Endodermal cell (in vitro differentiated cells): ENCODE data around the gene STXBP3. TPM values are rescaled to one million over a fixed set of nuclear protein-coding genes. Genes with fewer than 3 reads are reported as not detected.

Source experiments
- DNase-seq: peaks from one replicate; pipeline ENCODE4 v3.0.0-alpha.2; 2017
- H3K27ac ChIP-seq: 2 replicates; pipeline ENCODE4 v1.5.1; 2013; ENCODE audit warnings: mild to moderate bottlenecking, low read depth, low read length, moderate library complexity
- H3K27me3 ChIP-seq: 2 replicates; pipeline ENCODE4 v1.6.1; 2013; ENCODE audit warnings: mild to moderate bottlenecking, low read length, moderate library complexity; ENCODE audit not compliant: insufficient read depth, control insufficient read depth, poor library complexity, severe bottlenecking
- H3K36me3 ChIP-seq: 2 replicates; pipeline ENCODE4 v1.7.0; 2013; ENCODE audit warnings: mild to moderate bottlenecking, low read length, moderate library complexity; ENCODE audit not compliant: control insufficient read depth, insufficient read depth
- H3K4me1 ChIP-seq: one replicate; pipeline ENCODE4 v1.7.0; 2013; ENCODE audit warnings: low read length; ENCODE audit not compliant: control insufficient read depth, insufficient read depth
- H3K4me3 ChIP-seq: 2 replicates; pipeline ENCODE4 v1.5.1; 2013; ENCODE audit warnings: mild to moderate bottlenecking, low read length, moderate library complexity
- H3K9ac ChIP-seq: 2 replicates; pipeline ENCODE4 v1.6.1; 2013; ENCODE audit warnings: mild to moderate bottlenecking, low read length, moderate library complexity; ENCODE audit not compliant: poor library complexity, severe bottlenecking; ENCODE audit errors: extremely low read depth
- H3K9me3 ChIP-seq: 2 replicates; pipeline ENCODE4 v1.6.1; 2013; ENCODE audit warnings: mild to moderate bottlenecking, low read length, moderate library complexity; ENCODE audit not compliant: control insufficient read depth
- H3K27ac Mint-ChIP-seq: 2 replicates; pipeline ENCODE4 v1.8.0; 2020; ENCODE audit warnings: mixed read lengths
- H3K27me3 Mint-ChIP-seq: 2 replicates; pipeline ENCODE4 v1.8.0; 2021; ENCODE audit warnings: mild to moderate bottlenecking, mixed read lengths; ENCODE audit not compliant: insufficient read depth
- H3K36me3 Mint-ChIP-seq: 2 replicates; pipeline ENCODE4 v1.8.0; 2020; ENCODE audit warnings: low read depth, mixed read lengths
- H3K4me1 Mint-ChIP-seq: 2 replicates; pipeline ENCODE4 v1.8.0; 2020; ENCODE audit warnings: mixed read lengths
- H3K4me3 Mint-ChIP-seq: 2 replicates; pipeline ENCODE4 v1.8.0; 2020; ENCODE audit warnings: mild to moderate bottlenecking, moderate library complexity, mixed read lengths
- H3K9me3 Mint-ChIP-seq: 2 replicates; pipeline ENCODE4 v1.8.0; 2020; ENCODE audit warnings: mild to moderate bottlenecking, mixed read lengths
- WGBS, 2 experiments: methylation state at CpG; one replicate each; pipeline versions ENCODE4 v1.1.5 to v1.1.7; 2013; ENCODE audit warnings: missing lambda C conversion rate in 2 of 2, mixed read lengths in 1 of 2; ENCODE audit not compliant: insufficient coverage in 1 of 2, insufficient read length in 1 of 2; 5-methylcytosine and 5-hydroxymethylcytosine counted together
- total RNA-seq, 2 donors: library from RNA; stranded (reverse); fragmentation: NEBNext Ultra II Directional in 1 of 2; extraction: Animal tissue kit (Norgen Biotek cat#: 25700) in 1 of 2; gene quantifications; 2 replicates in 1 of 2; 3 replicates in 1 of 2; pipeline ENCODE4 v1.2.1, GENCODE V29; 2021
- TF ChIP-seq, protein P1 (sequence below): fragments of 200-600 bp; sonication (generic); conservative IDR thresholded peaks from 2 replicates; pipeline ENCODE4 v1.5.0; 2021; ENCODE audit warnings: antibody characterized with exemption, mild to moderate bottlenecking

STXBP3 gene
- total RNA-seq, 2 donors from 2014 or later, result 37.4 to 38.5 TPM

DNA sequence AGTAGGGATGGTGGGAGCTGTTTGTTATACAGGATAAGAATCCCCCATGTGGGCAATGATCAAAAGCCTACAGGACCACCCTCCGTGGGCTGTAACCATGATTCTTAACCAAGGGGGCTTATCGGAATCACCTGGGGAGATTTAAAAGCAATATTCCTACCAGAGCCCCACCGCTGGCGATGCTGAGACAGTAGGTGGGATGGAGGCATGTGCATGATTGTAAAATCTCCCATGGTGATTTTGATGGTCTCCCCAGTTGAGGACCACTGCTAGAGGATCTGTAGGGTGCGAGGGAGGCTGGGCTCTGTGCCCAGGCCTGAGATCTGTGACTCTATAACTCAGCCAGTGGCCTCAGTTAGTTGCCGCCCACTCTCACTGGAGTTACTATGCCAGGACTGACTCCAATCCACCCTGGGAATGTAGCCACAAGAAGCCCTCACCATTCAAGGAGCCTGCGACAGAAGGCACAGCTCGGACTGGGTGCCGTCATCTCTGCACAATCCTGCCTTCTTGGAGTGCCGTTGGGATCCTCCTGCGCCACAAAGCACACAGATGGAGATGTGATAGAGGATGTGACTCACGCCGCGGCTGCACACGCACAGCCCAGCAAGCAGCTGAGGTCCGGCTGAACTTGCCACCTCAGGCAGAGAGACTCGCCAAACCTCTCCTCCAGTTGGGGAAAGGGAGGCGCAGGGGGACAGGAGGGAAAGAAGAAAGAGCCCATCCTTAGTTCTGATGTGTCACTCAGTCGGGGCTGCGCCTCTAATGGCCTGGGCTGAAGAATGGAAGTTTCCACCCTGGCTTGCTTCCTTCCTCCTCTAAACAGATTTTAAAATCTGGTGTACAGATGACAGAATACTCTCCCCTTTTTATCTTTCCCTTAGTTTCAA is 83.9 kb downstream of the STXBP3 start:
- no peak overlapping the region for H3K27ac Mint-ChIP-seq

DNA sequence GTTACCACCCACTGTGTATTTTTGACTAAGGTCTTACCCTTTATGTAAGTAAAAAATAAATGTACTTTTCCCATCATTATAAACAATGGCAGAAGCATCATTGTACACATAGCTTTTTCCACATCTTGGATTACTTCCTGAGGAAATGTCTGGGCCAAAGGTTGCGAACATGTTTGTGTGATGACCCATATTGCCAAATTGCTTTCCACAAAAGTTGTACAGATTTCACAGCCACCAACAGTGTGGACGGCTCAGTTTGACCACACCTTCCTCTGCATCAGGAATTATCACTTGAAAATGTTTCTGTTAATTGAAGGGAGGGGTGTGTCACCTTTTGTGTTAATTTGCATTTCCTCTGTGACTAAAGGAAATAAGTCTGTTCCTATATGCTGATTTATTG is 84.8 kb downstream of the STXBP3 start:
- Mint-ChIP-seq H3K27ac (no peak overlapping the region), H3K4me3 (no peak overlapping the region), H3K9me3 (no peaks in the 10 kb centered on the region), H3K4me1 (peaks cover 14% of the 10 kb centered on the region), H3K27me3 (no peaks in the 10 kb centered on the region), H3K36me3 (no peaks in the 10 kb centered on the region)
- Histone ChIP-seq H3K36me3 (no peaks in the 10 kb centered on the region), H3K4me1 (peaks cover 6% of the 10 kb centered on the region), H3K9ac (no peak overlapping the region), H3K27me3 (no peaks in the 10 kb centered on the region), H3K27ac (no peak overlapping the region), H3K9me3 (no peaks in the 10 kb centered on the region), H3K4me3 (no peak overlapping the region)
- WGBS, 2 experiments, result 95 to 100% methylated on average over 1 to 2 of the region's 2 CpGs
- no peak for DNase-seq
- TF ChIP-seq, protein P1, sequence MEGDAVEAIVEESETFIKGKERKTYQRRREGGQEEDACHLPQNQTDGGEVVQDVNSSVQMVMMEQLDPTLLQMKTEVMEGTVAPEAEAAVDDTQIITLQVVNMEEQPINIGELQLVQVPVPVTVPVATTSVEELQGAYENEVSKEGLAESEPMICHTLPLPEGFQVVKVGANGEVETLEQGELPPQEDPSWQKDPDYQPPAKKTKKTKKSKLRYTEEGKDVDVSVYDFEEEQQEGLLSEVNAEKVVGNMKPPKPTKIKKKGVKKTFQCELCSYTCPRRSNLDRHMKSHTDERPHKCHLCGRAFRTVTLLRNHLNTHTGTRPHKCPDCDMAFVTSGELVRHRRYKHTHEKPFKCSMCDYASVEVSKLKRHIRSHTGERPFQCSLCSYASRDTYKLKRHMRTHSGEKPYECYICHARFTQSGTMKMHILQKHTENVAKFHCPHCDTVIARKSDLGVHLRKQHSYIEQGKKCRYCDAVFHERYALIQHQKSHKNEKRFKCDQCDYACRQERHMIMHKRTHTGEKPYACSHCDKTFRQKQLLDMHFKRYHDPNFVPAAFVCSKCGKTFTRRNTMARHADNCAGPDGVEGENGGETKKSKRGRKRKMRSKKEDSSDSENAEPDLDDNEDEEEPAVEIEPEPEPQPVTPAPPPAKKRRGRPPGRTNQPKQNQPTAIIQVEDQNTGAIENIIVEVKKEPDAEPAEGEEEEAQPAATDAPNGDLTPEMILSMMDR, result no peak

More for the DNA sequence above, 83.9 kb downstream of the STXBP3 start:
- Histone ChIP-seq H3K36me3 (no peaks in the 10 kb centered on the region), H3K9ac (no peak overlapping the region), H3K4me1 (peaks cover 6% of the 10 kb centered on the region), H3K9me3 (no peaks in the 10 kb centered on the region), H3K27me3 (no peaks in the 10 kb centered on the region), H3K27ac (no peak overlapping the region), H3K4me3 (no peak overlapping the region)
- H3K4me3 Mint-ChIP-seq, result no peak overlapping the region
- TF ChIP-seq, protein P1, result no peak
- no peaks in the 10 kb centered on the region for H3K27me3 Mint-ChIP-seq
- H3K9me3 Mint-ChIP-seq, result no peaks in the 10 kb centered on the region
- peaks cover 10% of the 10 kb centered on the region for H3K4me1 Mint-ChIP-seq
- WGBS, 2 experiments, result 94 to 98% methylated on average over 15 to 20 of the region's 20 CpGs
- no peaks in the 10 kb centered on the region for H3K36me3 Mint-ChIP-seq
- no peak for DNase-seq

DNA sequence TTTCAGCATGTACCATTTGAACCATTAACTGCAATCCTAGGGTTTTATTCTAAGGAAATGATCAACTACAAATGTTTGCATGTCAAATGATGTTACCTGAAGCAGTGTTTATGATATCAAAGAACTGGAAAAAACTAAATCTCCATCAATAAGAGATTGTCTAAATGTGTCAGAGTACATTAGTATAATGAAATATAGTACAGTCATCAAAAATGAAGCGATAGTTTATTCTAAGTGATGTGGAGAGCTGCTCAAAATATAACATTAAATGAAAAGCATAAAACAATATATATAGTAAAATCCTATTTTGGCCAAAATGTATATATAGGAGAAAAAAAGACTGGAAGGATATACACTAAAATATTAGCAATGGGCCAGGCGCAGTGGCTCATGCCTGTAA is 86.5 kb downstream of the STXBP3 start:
- Mint-ChIP-seq H3K4me3 (no peak overlapping the region), H3K4me1 (peaks cover 15% of the 10 kb centered on the region), H3K9me3 (no peaks in the 10 kb centered on the region), H3K27me3 (no peaks in the 10 kb centered on the region), H3K36me3 (no peaks in the 10 kb centered on the region), H3K27ac (no peak overlapping the region)
- TF ChIP-seq, protein P1, result no peak
- 100% methylated on average over 1 of the region's 2 CpGs; no CpG with 5 or more reads in 1 of the 2 experiments for WGBS, 2 experiments
- no peaks in the 10 kb centered on the region for H3K27me3 ChIP-seq
- H3K4me3 ChIP-seq, result no peak overlapping the region
- no peak overlapping the region for H3K9ac ChIP-seq
- H3K4me1 ChIP-seq, result peaks cover 6% of the 10 kb centered on the region
- no peak for DNase-seq
- peaks cover 5% of the 10 kb centered on the region for H3K9me3 ChIP-seq
- H3K27ac ChIP-seq, result no peak overlapping the region
- no peaks in the 10 kb centered on the region for H3K36me3 ChIP-seq
